ENCODE results near the gene MPL. TPM values are rescaled to one million over a fixed set of nuclear protein-coding genes. Genes with fewer than 3 reads are reported as not detected.

The MPL gene
- total RNA-seq, 1 experiment from 2014 or later: 0.15 TPM

DNA sequence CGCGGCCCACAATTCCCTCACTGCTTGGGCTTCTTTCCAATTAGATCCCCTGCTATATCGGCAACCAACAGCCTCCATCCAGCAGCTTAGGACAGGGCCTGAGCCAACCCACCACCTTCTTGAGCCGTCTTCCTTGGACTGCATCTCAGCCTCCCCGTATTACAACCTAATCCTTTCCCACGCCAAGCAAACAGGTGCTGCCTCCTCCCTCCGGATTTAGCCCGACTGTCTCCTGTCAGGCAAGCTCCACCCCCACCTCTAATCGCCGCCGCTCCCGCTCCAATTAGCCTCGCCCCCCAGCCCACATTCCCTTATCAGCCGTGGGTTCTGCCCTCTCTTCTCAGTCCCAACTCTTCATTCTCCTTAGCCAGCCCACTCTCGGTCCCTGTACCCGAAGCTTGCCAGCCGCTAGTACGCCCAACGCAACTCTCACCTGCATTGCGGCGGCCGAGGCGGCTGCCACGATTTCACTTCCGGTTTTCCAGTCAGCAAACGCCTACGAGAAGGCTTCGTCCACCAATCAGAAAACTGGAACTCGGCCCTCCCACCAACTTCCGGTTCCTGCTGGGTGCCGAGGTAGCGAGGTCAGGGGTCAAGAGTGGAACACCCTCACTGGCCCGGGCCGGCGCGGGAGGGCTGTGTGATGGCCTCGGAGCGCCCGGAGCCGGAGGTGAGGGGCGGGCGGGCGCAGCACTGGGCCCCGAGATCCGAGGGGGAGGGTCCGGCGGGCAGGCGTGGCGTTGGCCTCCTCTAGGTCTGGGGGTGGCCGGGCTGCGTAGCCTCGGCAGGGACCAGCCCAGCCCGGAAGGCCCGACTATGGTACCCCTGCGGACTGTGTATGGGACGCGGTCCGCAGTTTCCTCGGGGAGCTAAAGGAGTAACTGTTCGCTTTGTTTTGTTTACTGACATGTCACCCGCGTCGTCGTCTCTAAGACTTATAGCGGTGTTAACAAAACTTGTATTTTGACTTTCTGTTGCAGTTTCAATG lies 52.0 kb downstream of the MPL start, which contains the start of the genes MED8 and SZT2 (continued):
- TF ChIP-seq JAZF1 (CRISPR knock-in tag; IDR thresholded peaks at IDR 0.05) (no peak), ZNF138 (CRISPR knock-in tag; conservative IDR thresholded peaks at IDR 0.05) (no peak), SP1 (CRISPR knock-in tag; conservative IDR thresholded peaks at IDR 0.05) (peak; percentile 40; the same call in 1 of the 2 replicates), ZNF263 (CRISPR knock-in tag; IDR thresholded peaks at IDR 0.05; ENCODE audit: low read depth) (no peak), TEAD4 (CRISPR knock-in tag; IDR thresholded peaks at IDR 0.05) (no peak), RORB (CRISPR knock-in tag; IDR thresholded peaks at IDR 0.05) (no peak), FOXJ3 (CRISPR knock-in tag; IDR thresholded peaks at IDR 0.05; ENCODE audit: borderline replicate concordance) (no peak), CREM (CRISPR knock-in tag; IDR thresholded peaks at IDR 0.05) (no peak), ZNF671 (CRISPR knock-in tag; IDR thresholded peaks at IDR 0.05) (no peak), KAT7 (CRISPR knock-in tag; IDR thresholded peaks at IDR 0.05; ENCODE audit: borderline replicate concordance) (0 out of 2 replicates have a peak, but pooled peaks have one; percentile 85), NFE2L1 (CRISPR knock-in tag; IDR thresholded peaks at IDR 0.05) (peak; percentile 67; the same call in 1 of the 2 replicates), ZNF219 (CRISPR knock-in tag; IDR thresholded peaks at IDR 0.05; ENCODE audit: borderline replicate concordance) (no peak), GABPB1 (CRISPR knock-in tag; IDR thresholded peaks at IDR 0.05) (peak; percentile 97), ZNF121 (CRISPR knock-in tag; IDR thresholded peaks at IDR 0.05) (no peak), SOX15 (CRISPR knock-in tag; IDR thresholded peaks at IDR 0.05) (no peak)
- TF ChIP-seq, protein P1, sequence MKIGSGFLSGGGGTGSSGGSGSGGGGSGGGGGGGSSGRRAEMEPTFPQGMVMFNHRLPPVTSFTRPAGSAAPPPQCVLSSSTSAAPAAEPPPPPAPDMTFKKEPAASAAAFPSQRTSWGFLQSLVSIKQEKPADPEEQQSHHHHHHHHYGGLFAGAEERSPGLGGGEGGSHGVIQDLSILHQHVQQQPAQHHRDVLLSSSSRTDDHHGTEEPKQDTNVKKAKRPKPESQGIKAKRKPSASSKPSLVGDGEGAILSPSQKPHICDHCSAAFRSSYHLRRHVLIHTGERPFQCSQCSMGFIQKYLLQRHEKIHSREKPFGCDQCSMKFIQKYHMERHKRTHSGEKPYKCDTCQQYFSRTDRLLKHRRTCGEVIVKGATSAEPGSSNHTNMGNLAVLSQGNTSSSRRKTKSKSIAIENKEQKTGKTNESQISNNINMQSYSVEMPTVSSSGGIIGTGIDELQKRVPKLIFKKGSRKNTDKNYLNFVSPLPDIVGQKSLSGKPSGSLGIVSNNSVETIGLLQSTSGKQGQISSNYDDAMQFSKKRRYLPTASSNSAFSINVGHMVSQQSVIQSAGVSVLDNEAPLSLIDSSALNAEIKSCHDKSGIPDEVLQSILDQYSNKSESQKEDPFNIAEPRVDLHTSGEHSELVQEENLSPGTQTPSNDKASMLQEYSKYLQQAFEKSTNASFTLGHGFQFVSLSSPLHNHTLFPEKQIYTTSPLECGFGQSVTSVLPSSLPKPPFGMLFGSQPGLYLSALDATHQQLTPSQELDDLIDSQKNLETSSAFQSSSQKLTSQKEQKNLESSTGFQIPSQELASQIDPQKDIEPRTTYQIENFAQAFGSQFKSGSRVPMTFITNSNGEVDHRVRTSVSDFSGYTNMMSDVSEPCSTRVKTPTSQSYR (CRISPR knock-in tag; IDR thresholded peaks at IDR 0.05): no peak
- TF ChIP-seq, protein P2, sequence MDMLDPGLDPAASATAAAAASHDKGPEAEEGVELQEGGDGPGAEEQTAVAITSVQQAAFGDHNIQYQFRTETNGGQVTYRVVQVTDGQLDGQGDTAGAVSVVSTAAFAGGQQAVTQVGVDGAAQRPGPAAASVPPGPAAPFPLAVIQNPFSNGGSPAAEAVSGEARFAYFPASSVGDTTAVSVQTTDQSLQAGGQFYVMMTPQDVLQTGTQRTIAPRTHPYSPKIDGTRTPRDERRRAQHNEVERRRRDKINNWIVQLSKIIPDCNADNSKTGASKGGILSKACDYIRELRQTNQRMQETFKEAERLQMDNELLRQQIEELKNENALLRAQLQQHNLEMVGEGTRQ (CRISPR knock-in tag; IDR thresholded peaks at IDR 0.05): no peak
- TF ChIP-seq, protein P3, sequence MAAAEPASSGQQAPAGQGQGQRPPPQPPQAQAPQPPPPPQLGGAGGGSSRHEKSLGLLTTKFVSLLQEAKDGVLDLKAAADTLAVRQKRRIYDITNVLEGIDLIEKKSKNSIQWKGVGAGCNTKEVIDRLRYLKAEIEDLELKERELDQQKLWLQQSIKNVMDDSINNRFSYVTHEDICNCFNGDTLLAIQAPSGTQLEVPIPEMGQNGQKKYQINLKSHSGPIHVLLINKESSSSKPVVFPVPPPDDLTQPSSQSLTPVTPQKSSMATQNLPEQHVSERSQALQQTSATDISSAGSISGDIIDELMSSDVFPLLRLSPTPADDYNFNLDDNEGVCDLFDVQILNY (CRISPR knock-in tag; IDR thresholded peaks at IDR 0.05): no peak
- TF ChIP-seq, protein P4, sequence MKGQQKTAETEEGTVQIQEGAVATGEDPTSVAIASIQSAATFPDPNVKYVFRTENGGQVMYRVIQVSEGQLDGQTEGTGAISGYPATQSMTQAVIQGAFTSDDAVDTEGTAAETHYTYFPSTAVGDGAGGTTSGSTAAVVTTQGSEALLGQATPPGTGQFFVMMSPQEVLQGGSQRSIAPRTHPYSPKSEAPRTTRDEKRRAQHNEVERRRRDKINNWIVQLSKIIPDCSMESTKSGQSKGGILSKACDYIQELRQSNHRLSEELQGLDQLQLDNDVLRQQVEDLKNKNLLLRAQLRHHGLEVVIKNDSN (CRISPR knock-in tag; IDR thresholded peaks at IDR 0.05): no peak; the same call in 1 of the 2 replicates
- TF ChIP-seq, protein P5, sequence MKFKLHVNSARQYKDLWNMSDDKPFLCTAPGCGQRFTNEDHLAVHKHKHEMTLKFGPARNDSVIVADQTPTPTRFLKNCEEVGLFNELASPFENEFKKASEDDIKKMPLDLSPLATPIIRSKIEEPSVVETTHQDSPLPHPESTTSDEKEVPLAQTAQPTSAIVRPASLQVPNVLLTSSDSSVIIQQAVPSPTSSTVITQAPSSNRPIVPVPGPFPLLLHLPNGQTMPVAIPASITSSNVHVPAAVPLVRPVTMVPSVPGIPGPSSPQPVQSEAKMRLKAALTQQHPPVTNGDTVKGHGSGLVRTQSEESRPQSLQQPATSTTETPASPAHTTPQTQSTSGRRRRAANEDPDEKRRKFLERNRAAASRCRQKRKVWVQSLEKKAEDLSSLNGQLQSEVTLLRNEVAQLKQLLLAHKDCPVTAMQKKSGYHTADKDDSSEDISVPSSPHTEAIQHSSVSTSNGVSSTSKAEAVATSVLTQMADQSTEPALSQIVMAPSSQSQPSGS (CRISPR knock-in tag; IDR thresholded peaks at IDR 0.05; ENCODE audit: borderline replicate concordance, low read depth): no peak

DNA sequence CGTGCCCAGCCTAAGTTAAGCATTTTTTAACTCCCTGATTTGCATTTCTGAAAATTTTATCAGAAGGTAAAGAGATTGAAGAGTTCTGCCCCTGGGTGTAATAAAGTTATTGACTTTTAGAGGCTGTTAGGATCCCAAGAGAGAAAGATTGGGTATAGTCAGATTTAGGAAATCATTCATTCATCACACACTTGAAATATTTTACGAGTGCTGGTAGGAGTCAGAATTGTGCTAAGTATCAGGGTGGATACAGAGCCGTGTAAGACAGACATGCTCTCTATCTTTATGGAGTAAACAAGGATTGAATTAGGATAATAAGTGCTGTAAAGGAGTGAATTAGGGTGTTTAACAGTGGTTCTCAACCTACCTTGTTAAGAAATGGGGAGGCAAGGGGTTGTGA lies 55.1 kb downstream of the MPL start:
- no peak for ATAC-seq
- Mint-ChIP-seq H3K27ac (peak overlapping the region; percentile 41; the same call in 1 of the 2 replicates), H3K36me3 (no peaks in the 10 kb centered on the region), H3K27me3 (ENCODE audit: low read depth) (no peaks in the 10 kb centered on the region; the same call in 1 of the 2 replicates), H3K4me3 (no peak overlapping the region), H3K4me1 (peaks cover 19% of the 10 kb centered on the region), H3K9me3 (no peaks in the 10 kb centered on the region)
- POLR2A ChIA-PET: no interaction called here
- CTCF ChIA-PET: no interaction called here
- no peak for DNase-seq (ENCODE audit: low spot score)
- TF ChIP-seq CREM (CRISPR knock-in tag; IDR thresholded peaks at IDR 0.05): no peak
- no peak for TF ChIP-seq HMGA2 (CRISPR knock-in tag; IDR thresholded peaks at IDR 0.05)
- TF ChIP-seq, protein P6, sequence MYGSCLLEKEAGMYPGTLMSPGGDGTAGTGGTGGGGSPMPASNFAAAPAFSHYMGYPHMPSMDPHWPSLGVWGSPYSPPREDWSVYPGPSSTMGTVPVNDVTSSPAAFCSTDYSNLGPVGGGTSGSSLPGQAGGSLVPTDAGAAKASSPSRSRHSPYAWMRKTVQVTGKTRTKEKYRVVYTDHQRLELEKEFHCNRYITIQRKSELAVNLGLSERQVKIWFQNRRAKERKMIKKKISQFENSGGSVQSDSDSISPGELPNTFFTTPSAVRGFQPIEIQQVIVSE (CRISPR knock-in tag; IDR thresholded peaks at IDR 0.05; ENCODE audit: borderline replicate concordance): no peak
- TF ChIP-seq RORB (CRISPR knock-in tag; IDR thresholded peaks at IDR 0.05): no peak
- TF ChIP-seq, protein P7, sequence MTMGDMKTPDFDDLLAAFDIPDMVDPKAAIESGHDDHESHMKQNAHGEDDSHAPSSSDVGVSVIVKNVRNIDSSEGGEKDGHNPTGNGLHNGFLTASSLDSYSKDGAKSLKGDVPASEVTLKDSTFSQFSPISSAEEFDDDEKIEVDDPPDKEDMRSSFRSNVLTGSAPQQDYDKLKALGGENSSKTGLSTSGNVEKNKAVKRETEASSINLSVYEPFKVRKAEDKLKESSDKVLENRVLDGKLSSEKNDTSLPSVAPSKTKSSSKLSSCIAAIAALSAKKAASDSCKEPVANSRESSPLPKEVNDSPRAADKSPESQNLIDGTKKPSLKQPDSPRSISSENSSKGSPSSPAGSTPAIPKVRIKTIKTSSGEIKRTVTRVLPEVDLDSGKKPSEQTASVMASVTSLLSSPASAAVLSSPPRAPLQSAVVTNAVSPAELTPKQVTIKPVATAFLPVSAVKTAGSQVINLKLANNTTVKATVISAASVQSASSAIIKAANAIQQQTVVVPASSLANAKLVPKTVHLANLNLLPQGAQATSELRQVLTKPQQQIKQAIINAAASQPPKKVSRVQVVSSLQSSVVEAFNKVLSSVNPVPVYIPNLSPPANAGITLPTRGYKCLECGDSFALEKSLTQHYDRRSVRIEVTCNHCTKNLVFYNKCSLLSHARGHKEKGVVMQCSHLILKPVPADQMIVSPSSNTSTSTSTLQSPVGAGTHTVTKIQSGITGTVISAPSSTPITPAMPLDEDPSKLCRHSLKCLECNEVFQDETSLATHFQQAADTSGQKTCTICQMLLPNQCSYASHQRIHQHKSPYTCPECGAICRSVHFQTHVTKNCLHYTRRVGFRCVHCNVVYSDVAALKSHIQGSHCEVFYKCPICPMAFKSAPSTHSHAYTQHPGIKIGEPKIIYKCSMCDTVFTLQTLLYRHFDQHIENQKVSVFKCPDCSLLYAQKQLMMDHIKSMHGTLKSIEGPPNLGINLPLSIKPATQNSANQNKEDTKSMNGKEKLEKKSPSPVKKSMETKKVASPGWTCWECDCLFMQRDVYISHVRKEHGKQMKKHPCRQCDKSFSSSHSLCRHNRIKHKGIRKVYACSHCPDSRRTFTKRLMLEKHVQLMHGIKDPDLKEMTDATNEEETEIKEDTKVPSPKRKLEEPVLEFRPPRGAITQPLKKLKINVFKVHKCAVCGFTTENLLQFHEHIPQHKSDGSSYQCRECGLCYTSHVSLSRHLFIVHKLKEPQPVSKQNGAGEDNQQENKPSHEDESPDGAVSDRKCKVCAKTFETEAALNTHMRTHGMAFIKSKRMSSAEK (CRISPR knock-in tag; IDR thresholded peaks at IDR 0.05; ENCODE audit: borderline replicate concordance): no peak
